GM12878 (cell line): ENCODE results near the gene UEVLD. TPM values are rescaled to one million over a fixed set of nuclear protein-coding genes. Genes with fewer than 3 reads are reported as not detected.

Experiments used
- ATAC-seq: fragments of 200-7000 bp; cut with Tn5 transposase; 3 replicates; pipeline ENCODE4 v1.9.1; 2020; ENCODE audit warnings: mild to moderate bottlenecking, moderate library complexity
- BruUV-seq: library from RNA; stranded (reverse); fragments of 400-500 nt; replicated peaks from 2 replicates; lab custom pipeline; 2021; lab: Mats Ljungman, UMichigan
- CTCF ChIA-PET: fragments of 300-600 bp; sonication (Branson Sonifier 250); formaldehyde crosslinking; extraction: SDS; loops from one replicate; lab custom pipeline; 2021; ENCODE audit warnings: inconsistent platforms; lab: Yijun Ruan, JAX
- POLR2A ChIA-PET: fragments of 350-600 bp; formaldehyde crosslinking; extraction: SDS; loops from one replicate; lab custom pipeline; 2021; ENCODE audit warnings: inconsistent platforms; lab: Charles Lee
- RAD21 ChIA-PET: fragments of 300-600 bp; sonication (Branson Sonifier 250); formaldehyde crosslinking; loops from one replicate; lab custom pipeline; 2023; ENCODE audit warnings: antibody characterized with exemption; ENCODE audit not compliant: unreplicated experiment; lab: Charles Lee
- SMC1A ChIA-PET: fragments of 300-600 bp; sonication (Branson Sonifier 250); formaldehyde crosslinking; loops from one replicate; lab custom pipeline; 2023; ENCODE audit not compliant: unreplicated experiment, uncharacterized antibody; lab: Charles Lee
- DNase-seq: peaks from one replicate; pipeline ENCODE4 v3.0.0-alpha.2; 2011; ENCODE audit warnings: low read depth, low spot score
- FAIRE-seq: peaks from 3 replicates; lab custom pipeline; 2011; peaks lifted over from hg19 to GRCh38; lab: Jason Lieb, UNC
- H2AFZ ChIP-seq: 2 replicates; pipeline ENCODE4 v1.6.0; 2011; ENCODE audit warnings: low read depth, low read length, control low read depth; ENCODE audit not compliant: control insufficient read depth
- H3K27ac ChIP-seq: 2 replicates; pipeline ENCODE4 v1.5.1; 2011; ENCODE audit warnings: control low read depth; ENCODE audit not compliant: control insufficient read depth, insufficient read depth
- H3K27me3 ChIP-seq, 2 experiments: replicated peaks in 1 of 2; 2 replicates each; pipeline versions ENCODE4 v1.6.0 to v1.6.1; 2011; ENCODE audit warnings: low read length in 1 of 2; ENCODE audit not compliant: control insufficient read depth in 2 of 2, insufficient read depth in 2 of 2
- H3K36me3 ChIP-seq, 2 experiments: 2 replicates each; pipeline ENCODE4 v1.5.1; 2011; ENCODE audit warnings: low read length in 1 of 2; ENCODE audit not compliant: control insufficient read depth in 2 of 2, insufficient read depth in 2 of 2
- H3K4me1 ChIP-seq: 2 replicates; pipeline ENCODE4 v1.6.1; 2011; ENCODE audit warnings: mild to moderate bottlenecking, low read length, moderate library complexity, mixed read lengths; ENCODE audit not compliant: control insufficient read depth, insufficient read depth
- H3K4me2 ChIP-seq: 2 replicates; pipeline ENCODE4 v1.6.0; 2011; ENCODE audit warnings: control low read depth; ENCODE audit not compliant: control insufficient read depth, insufficient read depth
- H3K4me3 ChIP-seq: fragments of 200-600 bp; sonication (generic); 2 replicates; pipeline ENCODE4 v1.5.1; 2016
- H3K79me2 ChIP-seq: 2 replicates; pipeline ENCODE4 v1.6.0; 2011; ENCODE audit warnings: low read length; ENCODE audit not compliant: control insufficient read depth, insufficient read depth
- H3K9ac ChIP-seq: 2 replicates; pipeline ENCODE4 v1.8.0; 2011; ENCODE audit warnings: low read length, control low read depth, mixed read lengths; ENCODE audit not compliant: control insufficient read depth, insufficient read depth
- H3K9me3 ChIP-seq: replicated peaks from 3 replicates; pipeline ENCODE4 v1.5.1; 2011; ENCODE audit warnings: mild to moderate bottlenecking, low read length; ENCODE audit not compliant: control insufficient read depth, insufficient read depth
- H4K20me1 ChIP-seq: 2 replicates; pipeline ENCODE4 v1.6.0; 2011; ENCODE audit not compliant: control insufficient read depth, insufficient read depth
- DPF2 ChIP-seq: fragments of 450-650 bp; IDR thresholded peaks from 2 replicates; pipeline ENCODE4 v1.6.1; 2017; ENCODE audit warnings: mild to moderate bottlenecking
- HDGF ChIP-seq: fragments of 450-650 bp; IDR thresholded peaks from 2 replicates; pipeline ENCODE4 v1.6.1; 2016; ENCODE audit warnings: antibody characterized with exemption
- IKZF2 ChIP-seq, 2 experiments: fragments of 450-650 bp; IDR thresholded peaks; 2 replicates each; pipeline ENCODE4 v1.6.1; 2017; ENCODE audit warnings: mild to moderate bottlenecking in 2 of 2, moderate library complexity in 2 of 2
- KLF5 ChIP-seq: fragments of 450-650 bp; IDR thresholded peaks from 2 replicates; pipeline ENCODE4 v1.6.1; 2014; ENCODE audit warnings: mild to moderate bottlenecking; ENCODE audit not compliant: partially characterized antibody
- NFYB ChIP-seq: IDR thresholded peaks from 2 replicates; pipeline ENCODE4 v1.6.1; 2011; ENCODE audit warnings: low read depth, mild to moderate bottlenecking, low read length, improper control_type of control experiment, moderate library complexity; ENCODE audit not compliant: insufficient read depth
- NRF1 ChIP-seq: conservative IDR thresholded peaks from 2 replicates; pipeline ENCODE4 v1.6.1; 2011; ENCODE audit warnings: mild to moderate bottlenecking, low read depth, low read length, improper control_type of control experiment
- RFX5 ChIP-seq: IDR thresholded peaks from 2 replicates; pipeline ENCODE4 v1.6.1; 2011; ENCODE audit warnings: low read depth, low read length, improper control_type of control experiment
- TCF7 ChIP-seq: IDR thresholded peaks from 2 replicates; pipeline ENCODE4 v1.6.1; 2014; ENCODE audit warnings: antibody characterized with exemption, borderline replicate concordance
- in situ Hi-C: fragments of 300-500 bp; cut with MboI; formaldehyde crosslinking; loops from 9 replicates; pipeline ENCODE4 v1.14.3; 2018; ENCODE audit warnings: mixed read lengths
- intact Hi-C: fragments of 100-400 bp; cut with micrococcal nuclease; formaldehyde crosslinking; loops from one replicate; pipeline ENCODE4 v1.14.2; 2022; ENCODE audit not compliant: unreplicated experiment
- polyA plus RNA-seq, 11 experiments: library from polyadenylated mRNA; depleted of rRNA in 4 of 11; unstranded in 6 of 11; stranded (reverse) in 5 of 11; fragments of >200 nt; fragmentation: Nextera tagmentation in 4 of 11; fragmentation: Illumina TruSeq in 1 of 11; extraction: Ambion mirVana in 4 of 11; extraction: Trizol in 1 of 11; gene quantifications; 1 replicate in 1 of 11; 2 replicates in 10 of 11; pipeline versions ENCODE4 v1.2.1 to v1.2.3, GENCODE V29; 2011 to 2016; ENCODE audit warnings: inconsistent platforms in 2 of 11, missing spikeins in 2 of 11, low read depth in 1 of 11
- total RNA-seq, 4 experiments: library from RNA; depleted of rRNA in 3 of 4; stranded (reverse); fragments of >200 nt in 3 of 4; fragmentation: Illumina TruSeq in 1 of 4; extraction: Trizol in 1 of 4; gene quantifications; 2 replicates each; pipeline versions ENCODE4 v1.2.1 to v1.2.3, GENCODE V29; 2013 to 2021
- TF ChIP-seq, protein P1 (sequence below): IDR thresholded peaks from 2 replicates; pipeline ENCODE4 v1.6.1; 2012; ENCODE audit warnings: low read depth, low read length, improper control_type of control experiment

UEVLD gene
- total and polyA plus RNA-seq, 10 of the 15 experiments (the other 5 are each of a cell fraction or from before 2014, with no cell fraction given), result 6.5 to 16.3 (median 13.4) TPM

DNA sequence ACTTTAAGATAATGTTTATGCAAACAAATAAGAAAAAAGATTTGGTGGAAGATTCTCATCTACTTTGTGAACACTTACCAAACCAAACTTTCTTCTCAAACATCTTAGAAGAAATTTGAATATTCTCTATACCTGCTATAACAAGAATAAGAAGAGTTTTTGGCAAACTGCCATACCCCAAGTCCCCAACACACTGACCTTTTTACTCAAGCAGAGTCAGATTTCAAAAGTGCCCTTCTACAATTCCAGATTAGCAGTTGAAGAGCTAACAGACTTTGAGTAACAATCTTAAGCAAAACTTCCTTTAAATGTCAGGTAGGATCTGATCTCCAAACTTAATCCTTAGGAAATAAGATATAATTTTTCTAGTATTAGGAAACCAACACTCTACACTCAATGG lies 95.6 kb downstream of the UEVLD start:
- Histone ChIP-seq H3K4me2 (no peak overlapping the region), H3K36me3 (peaks cover 2 to 9% of the 10 kb centered on the region in 2 experiments; a peak in 3 of 4 replicates), H3K27ac (no peak overlapping the region), H4K20me1 (no peaks in the 10 kb centered on the region), H3K9ac (no peak overlapping the region), H3K4me3 (no peak overlapping the region), H3K27me3 (no peaks in the 10 kb centered on the region), H3K9me3 (no peaks in the 10 kb centered on the region), H2AFZ (no peak overlapping the region), H3K4me1 (no peaks in the 10 kb centered on the region), H3K79me2 (no peaks in the 10 kb centered on the region)
- no peak for ATAC-seq
- DNase-seq, result no peak
- FAIRE-seq, result no peak
- in situ Hi-C loops (no loop called here), intact Hi-C loops (no loop called here)
- no peak for TF ChIP-seq HDGF
- TF ChIP-seq KLF5, result no peak
- TF ChIP-seq IKZF2 (IDR thresholded peaks at IDR 0.05), result no peak
- no peak for TF ChIP-seq NFYB
- TF ChIP-seq RFX5, result no peak
- TF ChIP-seq, protein P1, sequence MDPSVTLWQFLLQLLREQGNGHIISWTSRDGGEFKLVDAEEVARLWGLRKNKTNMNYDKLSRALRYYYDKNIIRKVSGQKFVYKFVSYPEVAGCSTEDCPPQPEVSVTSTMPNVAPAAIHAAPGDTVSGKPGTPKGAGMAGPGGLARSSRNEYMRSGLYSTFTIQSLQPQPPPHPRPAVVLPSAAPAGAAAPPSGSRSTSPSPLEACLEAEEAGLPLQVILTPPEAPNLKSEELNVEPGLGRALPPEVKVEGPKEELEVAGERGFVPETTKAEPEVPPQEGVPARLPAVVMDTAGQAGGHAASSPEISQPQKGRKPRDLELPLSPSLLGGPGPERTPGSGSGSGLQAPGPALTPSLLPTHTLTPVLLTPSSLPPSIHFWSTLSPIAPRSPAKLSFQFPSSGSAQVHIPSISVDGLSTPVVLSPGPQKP, result no peak
- TF ChIP-seq DPF2, result no peak
- TF ChIP-seq NRF1, result no peak
- no peak for TF ChIP-seq TCF7
- BruUV-seq, result no TSS peak
- POLR2A ChIA-PET, result interaction anchor here (0.5 kb wide), 1 partner anchor 15 kb away, joined by 3 read pairs; no protein-coding TSS in a partner anchor
- CTCF ChIA-PET, result interaction anchor here (0.8 to 1.6 kb wide), 3 partner anchors 18 to 377 kb away, joined by 3 to 5 read pairs (median 3); no protein-coding TSS in a partner anchor
- SMC1A ChIA-PET, result interaction anchor here (0.7 to 1.0 kb wide), 2 partner anchors 235 to 249 kb away, joined by 3 read pairs; no protein-coding TSS in a partner anchor
- RAD21 ChIA-PET, result no interaction called here
